Natural killer cell (primary cell): ENCODE data around the gene TNFRSF9. TPM values are rescaled to one million over a fixed set of nuclear protein-coding genes. Genes with fewer than 3 reads are reported as not detected.

Source experiments
- ATAC-seq, 3 donors: fragments of 150-1000 bp in 2 of 3; fragments of 200-7000 bp in 1 of 3; cut with Tn5 transposase; 1 replicate in 1 of 3; 2 replicates in 2 of 3; pipeline ENCODE4 v1.10.0; 2021; ENCODE audit warnings: mild to moderate bottlenecking in 2 of 3, moderate library complexity in 2 of 3
- DNase-seq, 2 donors: peaks; one replicate each; pipeline versions ENCODE4 v3.0.0 to v3.0.0-alpha.2; 2013 to 2021; ENCODE audit warnings: mixed read lengths in 1 of 2
- H3K27ac ChIP-seq: one replicate; pipeline ENCODE4 v1.5.1; 2013; ENCODE audit warnings: mild to moderate bottlenecking, low read length
- H3K27me3 ChIP-seq: one replicate; pipeline ENCODE4 v1.6.1; 2013; ENCODE audit warnings: low read length; ENCODE audit not compliant: control insufficient read depth, insufficient read depth
- H3K36me3 ChIP-seq: one replicate; pipeline ENCODE4 v1.6.1; 2013; ENCODE audit warnings: low read length; ENCODE audit not compliant: control insufficient read depth, insufficient read depth
- H3K4me1 ChIP-seq: one replicate; pipeline ENCODE4 v1.6.1; 2013; ENCODE audit warnings: low read length; ENCODE audit not compliant: control insufficient read depth, insufficient read depth
- H3K4me3 ChIP-seq: one replicate; pipeline ENCODE4 v1.5.1; 2013; ENCODE audit warnings: low read length
- H3K9me3 ChIP-seq: one replicate; pipeline ENCODE4 v1.6.1; 2013; ENCODE audit warnings: low read length; ENCODE audit not compliant: control insufficient read depth, insufficient read depth
- H3K27ac Mint-ChIP-seq, 2 donors: one replicate each; pipeline ENCODE4 v1.8.0; 2022; ENCODE audit warnings: mild to moderate bottlenecking in 2 of 2, mixed read lengths in 2 of 2, moderate library complexity in 1 of 2
- H3K27me3 Mint-ChIP-seq, 2 donors: one replicate each; pipeline ENCODE4 v1.8.0; 2022; ENCODE audit warnings: low read depth in 2 of 2, mixed read lengths in 2 of 2
- H3K36me3 Mint-ChIP-seq: one replicate; pipeline ENCODE4 v1.8.0; 2022; ENCODE audit warnings: mixed read lengths
- H3K4me1 Mint-ChIP-seq, 2 donors: one replicate each; pipeline ENCODE4 v1.8.0; 2022; ENCODE audit warnings: mixed read lengths in 2 of 2
- H3K4me3 Mint-ChIP-seq: one replicate; pipeline ENCODE4 v1.8.0; 2022; ENCODE audit warnings: mild to moderate bottlenecking, moderate library complexity, mixed read lengths
- H3K9me3 Mint-ChIP-seq, 2 donors: one replicate each; pipeline ENCODE4 v1.8.0; 2022; ENCODE audit warnings: mixed read lengths in 2 of 2
- WGBS: methylation state at CpG from one replicate; pipeline ENCODE4 v1.1.7; 2013; ENCODE audit warnings: missing lambda C conversion rate; ENCODE audit not compliant: insufficient coverage; 5-methylcytosine and 5-hydroxymethylcytosine counted together
- intact Hi-C: fragments of 100-400 bp; cut with micrococcal nuclease; formaldehyde crosslinking; loops from one replicate; pipeline ENCODE4 v1.14.2; 2022
- total RNA-seq, 4 donors: library from RNA; stranded (reverse); fragments of 120-200 nt in 1 of 4; gene quantifications; one replicate each; pipeline versions ENCODE4 v1.2.3 to v1.2.4, GENCODE V29; 2013 to 2022
- TF ChIP-seq, protein P1 (sequence below): fragments of 200-600 bp; IDR thresholded peaks from one replicate; pipeline ENCODE4 v1.8.0; 2022; ENCODE audit warnings: antibody characterized with exemption

Gene TNFRSF9
- total RNA-seq, 3 donors from 2014 or later (not counting 1 experiment from before 2014, with no cell fraction given) = 2.6 to 6.4 (median 4.2) TPM

DNA sequence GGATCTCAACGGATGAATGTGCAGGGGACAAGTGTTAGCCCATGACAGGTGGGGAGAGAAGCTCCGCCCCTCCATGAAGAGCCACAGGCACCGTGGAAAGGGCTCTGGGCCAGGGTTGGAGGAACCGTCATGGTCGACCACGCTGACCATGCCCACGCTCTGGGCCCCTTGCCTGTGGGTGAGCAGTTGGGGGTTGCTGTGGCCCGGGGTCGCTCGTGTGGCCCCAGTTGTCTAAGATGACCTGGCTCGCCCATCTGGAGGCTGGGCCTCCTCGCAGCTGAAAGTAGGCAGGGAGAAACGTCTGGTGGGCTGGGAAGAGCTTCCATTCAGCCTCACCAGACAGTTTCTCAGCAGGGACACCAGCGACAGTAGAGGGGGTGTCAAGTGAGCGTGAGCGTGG is 74.7 kb downstream of the TNFRSF9 start:
- Histone ChIP-seq H3K9me3 (no peaks in the 10 kb centered on the region), H3K27me3 (no peaks in the 10 kb centered on the region), H3K4me3 (no peak overlapping the region), H3K36me3 (no peaks in the 10 kb centered on the region), H3K27ac (no peak overlapping the region), H3K4me1 (no peaks in the 10 kb centered on the region)
- no peak for ATAC-seq
- WGBS = 90% methylated on average over 16 of the region's 16 CpGs
- TF ChIP-seq, protein P1, sequence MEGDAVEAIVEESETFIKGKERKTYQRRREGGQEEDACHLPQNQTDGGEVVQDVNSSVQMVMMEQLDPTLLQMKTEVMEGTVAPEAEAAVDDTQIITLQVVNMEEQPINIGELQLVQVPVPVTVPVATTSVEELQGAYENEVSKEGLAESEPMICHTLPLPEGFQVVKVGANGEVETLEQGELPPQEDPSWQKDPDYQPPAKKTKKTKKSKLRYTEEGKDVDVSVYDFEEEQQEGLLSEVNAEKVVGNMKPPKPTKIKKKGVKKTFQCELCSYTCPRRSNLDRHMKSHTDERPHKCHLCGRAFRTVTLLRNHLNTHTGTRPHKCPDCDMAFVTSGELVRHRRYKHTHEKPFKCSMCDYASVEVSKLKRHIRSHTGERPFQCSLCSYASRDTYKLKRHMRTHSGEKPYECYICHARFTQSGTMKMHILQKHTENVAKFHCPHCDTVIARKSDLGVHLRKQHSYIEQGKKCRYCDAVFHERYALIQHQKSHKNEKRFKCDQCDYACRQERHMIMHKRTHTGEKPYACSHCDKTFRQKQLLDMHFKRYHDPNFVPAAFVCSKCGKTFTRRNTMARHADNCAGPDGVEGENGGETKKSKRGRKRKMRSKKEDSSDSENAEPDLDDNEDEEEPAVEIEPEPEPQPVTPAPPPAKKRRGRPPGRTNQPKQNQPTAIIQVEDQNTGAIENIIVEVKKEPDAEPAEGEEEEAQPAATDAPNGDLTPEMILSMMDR = no peak
- Mint-ChIP-seq H3K4me1 (no peaks in the 10 kb centered on the region), H3K9me3 (no peaks in the 10 kb centered on the region), H3K27ac (no peak overlapping the region), H3K27me3 (no peaks in the 10 kb centered on the region), H3K4me3 (no peak overlapping the region), H3K36me3 (no peaks in the 10 kb centered on the region)
- intact Hi-C loops = no loop called here
- no peak for DNase-seq

Other genes starting within 250 kb of the TNFRSF9 start
- gene VAMP3, start 169.5 kb downstream of the TNFRSF9 start, total RNA-seq = 100 to 1,000 TPM in 1 of 3 donors, 10 to 100 TPM in 2; 86.9 to 110 (median 92.2) TPM
- 10 to 100 TPM in 2 of 3 donors, 1 to 10 TPM in 1; 9.1 to 20.8 (median 19.2) TPM for gene PER3, start 156.5 kb downstream of the TNFRSF9 start, total RNA-seq
- 1 to 10 TPM; 3.9 to 7.7 (median 7.5) TPM for gene UTS2, start 87.8 kb downstream of the TNFRSF9 start, total RNA-seq
- gene PARK7, start 20.9 kb upstream of the TNFRSF9 start, total RNA-seq = 100 to 1,000 TPM; 120 to 127 (median 127) TPM
- 1 to 10 TPM; 2.9 to 4.9 (median 4.0) TPM for gene ERRFI1, start 85.5 kb upstream of the TNFRSF9 start, total RNA-seq